K562 (cell line): ENCODE data around the gene SPOCK2. TPM values are rescaled to one million over a fixed set of nuclear protein-coding genes. Genes with fewer than 3 reads are reported as not detected.

ENCODE experiments used
- CBFA2T3 ChIP-seq: fragments of 450-650 bp; IDR thresholded peaks from 2 replicates; pipeline ENCODE4 v1.6.1; 2017
- CEBPG ChIP-seq, 3 experiments: fragments of 200-800 bp in 1 of 3; sonication (Bioruptor generic) in 1 of 3; sonication (generic) in 1 of 3; formaldehyde crosslinking in 1 of 3; IDR thresholded peaks in 2 of 3; conservative IDR thresholded peaks in 1 of 3; 2 replicates each; pipeline versions ENCODE4 v1.6.1 to v1.8.0; 2016 to 2022; ENCODE audit warnings: missing compliant biosample characterization in 2 of 3, missing genetic modification characterization in 2 of 3, mild to moderate bottlenecking in 1 of 3, missing genetic modification reagents in 1 of 3
- CREB1 ChIP-seq, 2 experiments: sonication (generic) in 1 of 2; formaldehyde crosslinking in 1 of 2; IDR thresholded peaks; 2 replicates each; pipeline versions ENCODE4 v1.6.1 to v1.8.0; 2012 to 2022; ENCODE audit warnings: inconsistent platforms in 1 of 2, mild to moderate bottlenecking in 1 of 2, missing genetic modification reagents in 1 of 2, moderate library complexity in 1 of 2
- CREM ChIP-seq: IDR thresholded peaks from 2 replicates; pipeline ENCODE4 v1.6.1; 2014; ENCODE audit warnings: antibody characterized with exemption, low read depth
- EZH2 ChIP-seq: IDR thresholded peaks from 2 replicates; pipeline ENCODE4 v1.6.1; 2012; ENCODE audit warnings: low read depth, mild to moderate bottlenecking, inconsistent platforms, low read length, borderline replicate concordance
- FOSL1 ChIP-seq: fragments of 200-800 bp; sonication (Bioruptor generic); conservative IDR thresholded peaks from 2 replicates; pipeline ENCODE4 v1.6.1; 2016; ENCODE audit warnings: missing genetic modification characterization, missing compliant biosample characterization
- LEF1 ChIP-seq: fragments of 450-650 bp; IDR thresholded peaks from 2 replicates; pipeline ENCODE4 v1.6.1; 2016; ENCODE audit warnings: mild to moderate bottlenecking
- MTA1 ChIP-seq: fragments of 450-650 bp; IDR thresholded peaks from 2 replicates; pipeline ENCODE4 v1.6.1; 2017; ENCODE audit warnings: borderline replicate concordance
- MXI1 ChIP-seq: IDR thresholded peaks from 2 replicates; pipeline ENCODE4 v1.6.1; 2011; ENCODE audit warnings: low read depth, mild to moderate bottlenecking, improper control_type of control experiment, low read length
- NBN ChIP-seq: fragments of 450-650 bp; IDR thresholded peaks from 2 replicates; pipeline ENCODE4 v1.6.1; 2016; ENCODE audit warnings: low read depth, mild to moderate bottlenecking
- RFX1 ChIP-seq: fragments of 450-650 bp; IDR thresholded peaks from 2 replicates; pipeline ENCODE4 v1.6.1; 2016; ENCODE audit warnings: mild to moderate bottlenecking, moderate library complexity
- SMC3 ChIP-seq: conservative IDR thresholded peaks from 2 replicates; pipeline ENCODE4 v1.6.1; 2011; ENCODE audit warnings: low read depth, low read length, improper control_type of control experiment; ENCODE audit not compliant: insufficient read depth
- TCF3 ChIP-seq: sonication (generic); formaldehyde crosslinking; IDR thresholded peaks from 2 replicates; pipeline ENCODE4 v1.4.0; 2020; ENCODE audit warnings: mild to moderate bottlenecking, missing genetic modification reagents
- TGIF2 ChIP-seq: sonication (generic); formaldehyde crosslinking; IDR thresholded peaks from 2 replicates; pipeline ENCODE4 v1.8.1; 2022; ENCODE audit warnings: mild to moderate bottlenecking, missing genetic modification reagents, moderate library complexity
- ZNF232 ChIP-seq: sonication (generic); formaldehyde crosslinking; IDR thresholded peaks from 2 replicates; pipeline ENCODE4 v1.8.0; 2022; ENCODE audit warnings: mild to moderate bottlenecking, missing genetic modification reagents
- polyA plus RNA-seq, 8 experiments: library from polyadenylated mRNA; depleted of rRNA in 4 of 8; stranded (reverse) in 5 of 8; unstranded in 3 of 8; fragments of >200 nt; fragmentation: Nextera tagmentation in 2 of 8; fragmentation: Illumina TruSeq in 1 of 8; extraction: Ambion mirVana in 2 of 8; extraction: Trizol in 1 of 8; gene quantifications; 2 replicates each; pipeline versions ENCODE4 v1.2.1 to v1.2.3, GENCODE V29; 2011 to 2014; ENCODE audit warnings: inconsistent platforms in 1 of 8, missing spikeins in 1 of 8
- total RNA-seq, 7 experiments: library from RNA; depleted of rRNA in 6 of 7; stranded (reverse); fragments of >200 nt in 6 of 7; fragmentation: Illumina TruSeq in 2 of 7; extraction: Trizol in 2 of 7; gene quantifications; 2 replicates each; pipeline versions ENCODE4 v1.2.1 to v1.2.3, GENCODE V29; 2011 to 2021; ENCODE audit warnings: low replicate concordance in 1 of 7
- TF ChIP-seq, protein P1 (sequence below): fragments of 250-450 bp; sonication (Bioruptor Pico); IDR thresholded peaks from 2 replicates; pipeline ENCODE4 v1.4.0; 2020; ENCODE audit warnings: mild to moderate bottlenecking, moderate library complexity
- TF ChIP-seq, protein P2 (sequence below), 2 experiments: fragments of 450-650 bp in 1 of 2; sonication (generic) in 1 of 2; formaldehyde crosslinking; conservative IDR thresholded peaks; 2 replicates each; pipeline versions ENCODE4 v1.4.0 to v1.8.1; 2020 to 2022; ENCODE audit warnings: mild to moderate bottlenecking in 1 of 2, missing genetic modification reagents in 1 of 2
- TF ChIP-seq, protein P3 (sequence below), 2 experiments: IDR thresholded peaks in 1 of 2; conservative IDR thresholded peaks in 1 of 2; 2 replicates each; pipeline ENCODE4 v1.6.1; 2016; ENCODE audit warnings: low read depth in 2 of 2, mild to moderate bottlenecking in 1 of 2, missing compliant biosample characterization in 1 of 2, missing genetic modification characterization in 1 of 2, moderate library complexity in 1 of 2

Gene SPOCK2
- total and polyA plus RNA-seq, 9 of the 15 experiments (the other 6 are each of a cell fraction or from before 2014, with no cell fraction given): 0.04 to 0.86 (median 0.11) TPM; not detected in 2

DNA sequence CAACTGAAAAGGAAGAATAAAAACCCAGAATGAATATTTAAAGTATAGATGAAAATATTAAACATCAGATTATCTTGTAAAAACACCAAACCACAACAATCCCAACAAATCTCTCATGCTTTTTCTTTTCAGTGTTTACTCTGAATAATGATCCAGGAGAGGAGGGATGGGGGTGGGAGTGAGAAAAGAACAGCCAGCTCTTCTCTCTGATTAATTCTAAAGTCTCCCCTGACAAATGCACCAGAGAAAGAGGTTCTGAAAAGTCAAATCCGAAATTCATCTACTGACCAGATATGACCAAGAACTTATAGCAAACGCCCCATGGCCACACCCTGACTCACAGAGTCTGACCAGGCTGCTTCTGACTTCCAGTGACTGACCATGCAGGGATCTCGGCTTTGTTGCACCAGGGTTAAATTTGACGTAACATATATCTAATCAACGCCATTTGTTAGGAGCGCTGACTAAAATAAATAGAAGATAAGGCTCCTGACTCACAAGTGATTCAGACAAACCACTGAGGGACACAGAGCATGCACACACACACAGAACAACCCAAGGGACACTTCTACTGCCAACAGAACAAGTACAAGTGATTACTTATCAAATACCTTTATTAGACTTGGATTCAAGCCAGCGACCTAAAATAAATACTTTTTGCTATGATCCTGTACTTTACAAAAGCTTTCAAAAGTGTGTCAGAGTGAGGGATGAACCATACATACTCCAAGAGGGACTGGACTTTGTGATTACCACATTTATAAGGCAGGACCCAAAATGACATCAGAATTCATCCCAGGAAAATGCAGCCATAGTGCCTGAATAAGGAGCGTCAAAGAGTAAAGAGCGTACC is 9.3 kb upstream of the SPOCK2 start (continued):
- TF ChIP-seq, protein P1, sequence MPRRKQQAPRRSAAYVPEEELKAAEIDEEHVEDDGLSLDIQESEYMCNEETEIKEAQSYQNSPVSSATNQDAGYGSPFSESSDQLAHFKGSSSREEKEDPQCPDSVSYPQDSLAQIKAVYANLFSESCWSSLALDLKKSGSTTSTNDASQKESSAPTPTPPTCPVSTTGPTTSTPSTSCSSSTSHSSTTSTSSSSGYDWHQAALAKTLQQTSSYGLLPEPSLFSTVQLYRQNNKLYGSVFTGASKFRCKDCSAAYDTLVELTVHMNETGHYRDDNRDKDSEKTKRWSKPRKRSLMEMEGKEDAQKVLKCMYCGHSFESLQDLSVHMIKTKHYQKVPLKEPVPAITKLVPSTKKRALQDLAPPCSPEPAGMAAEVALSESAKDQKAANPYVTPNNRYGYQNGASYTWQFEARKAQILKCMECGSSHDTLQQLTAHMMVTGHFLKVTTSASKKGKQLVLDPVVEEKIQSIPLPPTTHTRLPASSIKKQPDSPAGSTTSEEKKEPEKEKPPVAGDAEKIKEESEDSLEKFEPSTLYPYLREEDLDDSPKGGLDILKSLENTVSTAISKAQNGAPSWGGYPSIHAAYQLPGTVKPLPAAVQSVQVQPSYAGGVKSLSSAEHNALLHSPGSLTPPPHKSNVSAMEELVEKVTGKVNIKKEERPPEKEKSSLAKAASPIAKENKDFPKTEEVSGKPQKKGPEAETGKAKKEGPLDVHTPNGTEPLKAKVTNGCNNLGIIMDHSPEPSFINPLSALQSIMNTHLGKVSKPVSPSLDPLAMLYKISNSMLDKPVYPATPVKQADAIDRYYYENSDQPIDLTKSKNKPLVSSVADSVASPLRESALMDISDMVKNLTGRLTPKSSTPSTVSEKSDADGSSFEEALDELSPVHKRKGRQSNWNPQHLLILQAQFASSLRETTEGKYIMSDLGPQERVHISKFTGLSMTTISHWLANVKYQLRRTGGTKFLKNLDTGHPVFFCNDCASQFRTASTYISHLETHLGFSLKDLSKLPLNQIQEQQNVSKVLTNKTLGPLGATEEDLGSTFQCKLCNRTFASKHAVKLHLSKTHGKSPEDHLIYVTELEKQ (CRISPR knock-in tag): no peak
- TF ChIP-seq, protein P2, sequence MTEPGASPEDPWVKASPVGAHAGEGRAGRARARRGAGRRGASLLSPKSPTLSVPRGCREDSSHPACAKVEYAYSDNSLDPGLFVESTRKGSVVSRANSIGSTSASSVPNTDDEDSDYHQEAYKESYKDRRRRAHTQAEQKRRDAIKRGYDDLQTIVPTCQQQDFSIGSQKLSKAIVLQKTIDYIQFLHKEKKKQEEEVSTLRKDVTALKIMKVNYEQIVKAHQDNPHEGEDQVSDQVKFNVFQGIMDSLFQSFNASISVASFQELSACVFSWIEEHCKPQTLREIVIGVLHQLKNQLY (CRISPR knock-in tag; conservative IDR thresholded peaks at IDR 0.05): no peak
- no peak for TF ChIP-seq TGIF2 (CRISPR knock-in tag)
- no peak for TF ChIP-seq EZH2
- peak; percentile 80; the same call in 1 of the 2 replicates for TF ChIP-seq MTA1
- no peak for TF ChIP-seq SMC3
- peak; percentile 93 for TF ChIP-seq CREM
- TF ChIP-seq LEF1: peak; percentile 62; the same call in 1 of the 2 replicates
- TF ChIP-seq RFX1: no peak
- peak; percentile 87 for TF ChIP-seq CREB1 (IDR thresholded peaks at IDR 0.05)
- peak; percentile 89 for TF ChIP-seq CREB1 (CRISPR knock-in tag; IDR thresholded peaks at IDR 0.05)
- TF ChIP-seq TCF3 (CRISPR knock-in tag): peak; percentile 13; the same call in 1 of the 2 replicates
- peak; percentile 52; the same call in 1 of the 2 replicates for TF ChIP-seq NBN
- TF ChIP-seq, protein P3, sequence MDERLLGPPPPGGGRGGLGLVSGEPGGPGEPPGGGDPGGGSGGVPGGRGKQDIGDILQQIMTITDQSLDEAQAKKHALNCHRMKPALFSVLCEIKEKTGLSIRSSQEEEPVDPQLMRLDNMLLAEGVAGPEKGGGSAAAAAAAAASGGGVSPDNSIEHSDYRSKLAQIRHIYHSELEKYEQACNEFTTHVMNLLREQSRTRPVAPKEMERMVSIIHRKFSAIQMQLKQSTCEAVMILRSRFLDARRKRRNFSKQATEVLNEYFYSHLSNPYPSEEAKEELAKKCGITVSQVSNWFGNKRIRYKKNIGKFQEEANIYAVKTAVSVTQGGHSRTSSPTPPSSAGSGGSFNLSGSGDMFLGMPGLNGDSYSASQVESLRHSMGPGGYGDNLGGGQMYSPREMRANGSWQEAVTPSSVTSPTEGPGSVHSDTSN (CRISPR knock-in tag; IDR thresholded peaks at IDR 0.05; ENCODE audit: low read depth): no peak
- TF ChIP-seq, protein P3 (tag; conservative IDR thresholded peaks at IDR 0.05; ENCODE audit: low read depth): 0 out of 2 replicates have a peak, but pooled peaks have one; percentile 33
- no peak for TF ChIP-seq ZNF232 (CRISPR knock-in tag)
- peak; percentile 100 for TF ChIP-seq FOSL1 (tag)
- 0 out of 2 replicates have a peak, but pooled peaks have one; percentile 14 for TF ChIP-seq CEBPG (CRISPR knock-in tag; IDR thresholded peaks at IDR 0.05)
- 0 out of 4 replicates have a peak, but pooled peaks of 1 of the 2 experiments have one; percentile 9 for TF ChIP-seq CEBPG (tag; conservative IDR thresholded peaks at IDR 0.05 in 1 of 2, IDR thresholded peaks at IDR 0.05 in 1 of 2)
- peak; percentile 52 for TF ChIP-seq CBFA2T3
- TF ChIP-seq MXI1: no peak
